Keratinocyte (primary cell): Measurements from ENCODE around the gene GAS6.

Experiments used
- CTCF ChIP-seq, 3 experiments: IDR thresholded peaks in 1 of 3; conservative IDR thresholded peaks in 1 of 3; optimal IDR thresholded peaks in 1 of 3; 2 replicates in 2 of 3; 3 replicates in 1 of 3; pipeline versions ENCODE3 to v1.5.1; 2011; ENCODE audit warnings: low read length in 3 of 3, mild to moderate bottlenecking in 3 of 3, moderate library complexity in 2 of 3, control low read depth in 1 of 3, inconsistent platforms in 1 of 3; ENCODE audit not compliant: insufficient read depth in 2 of 3; ENCODE audit errors: extremely low read depth in 1 of 3
- EZH2 ChIP-seq: IDR thresholded peaks from one replicate; pipeline ENCODE4 v1.6.1; 2012; ENCODE audit warnings: inconsistent platforms, mild to moderate bottlenecking, low read length, moderate library complexity

DNA sequence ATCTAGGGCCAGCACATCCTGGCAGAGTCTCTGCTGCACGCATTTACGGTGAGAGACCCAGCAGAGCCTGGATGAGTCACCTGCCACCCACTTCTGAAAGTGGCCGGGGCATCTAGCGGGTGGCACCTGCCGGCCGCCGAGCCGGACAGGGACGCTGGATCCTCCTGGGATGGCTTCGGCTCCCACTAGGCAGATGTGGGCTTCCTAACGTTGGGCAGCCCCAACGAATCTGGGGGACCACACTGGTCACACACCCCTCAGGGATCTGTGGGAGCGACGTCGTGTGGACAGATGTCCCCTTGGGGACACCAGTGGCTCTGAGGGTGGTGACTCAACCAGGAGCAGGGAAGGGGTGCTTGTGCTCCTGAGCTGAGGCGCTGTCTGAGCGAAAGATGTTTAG, 72.7 kb downstream of the GAS6 start:
- TF ChIP-seq CTCF (optimal IDR thresholded peaks at IDR 0.05 in 1 of 3, IDR thresholded peaks at IDR 0.05 in 1 of 3, conservative IDR thresholded peaks at IDR 0.05 in 1 of 3; ENCODE audit: extremely low read depth in 1 of 3, insufficient read depth in 2 of 3, low read length in 3 of 3) (no peak), EZH2 (no peak)
